ENCODE measurements around the gene LRRC57.

LRRC57 gene

DNA sequence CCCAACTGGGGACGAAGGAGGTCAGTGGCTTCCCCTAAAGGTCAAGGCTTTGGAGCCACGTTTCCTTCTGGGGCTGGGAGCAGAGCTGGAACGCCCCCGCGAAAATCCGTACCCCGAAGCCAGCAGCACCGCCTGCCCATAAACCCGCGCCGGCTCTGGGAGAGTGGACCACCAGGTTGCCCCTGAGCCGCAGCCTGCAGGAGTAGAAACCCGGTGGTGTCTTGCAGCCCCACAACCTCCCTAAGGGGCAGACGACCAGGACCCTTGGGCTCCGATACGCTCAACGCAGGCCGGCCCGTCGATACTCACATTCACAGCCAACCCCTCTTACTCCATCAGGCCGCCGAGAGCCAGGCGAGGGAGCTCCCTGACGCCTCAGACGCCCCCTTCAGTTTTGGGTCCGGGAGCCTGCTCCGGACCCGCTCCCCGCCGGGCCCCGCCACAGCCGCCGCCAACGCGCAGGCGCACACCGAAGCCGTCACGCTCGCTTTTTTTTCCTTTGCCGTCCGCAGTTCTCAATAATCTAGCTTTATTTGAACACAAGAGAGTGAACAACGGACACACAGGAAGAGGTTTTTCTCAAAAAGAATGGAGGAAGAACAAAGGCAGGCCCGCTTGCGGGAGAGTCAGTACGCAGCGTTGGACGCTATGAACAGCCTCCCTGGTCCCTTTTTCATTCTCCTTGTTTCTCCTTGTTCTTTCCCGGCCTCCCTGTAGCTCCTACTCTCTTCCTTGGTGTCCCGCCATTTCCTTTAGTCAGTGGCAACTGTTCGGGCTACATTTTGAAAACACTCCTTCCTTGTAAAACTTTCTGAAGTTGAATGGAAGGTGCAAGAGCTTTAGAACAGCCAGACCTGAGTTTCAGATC is 57.7 kb downstream of the LRRC57 start, which contains the start of gene ZNF106:
Gene ZNF106, minus strand, starts transcription at position 471 of the 868 bp plus-strand sequence. CDS start 18,852 bp downstream, outside the sequence.
- DNase-seq (ENCODE audit: low spot score): peak; percentile 92

DNA sequence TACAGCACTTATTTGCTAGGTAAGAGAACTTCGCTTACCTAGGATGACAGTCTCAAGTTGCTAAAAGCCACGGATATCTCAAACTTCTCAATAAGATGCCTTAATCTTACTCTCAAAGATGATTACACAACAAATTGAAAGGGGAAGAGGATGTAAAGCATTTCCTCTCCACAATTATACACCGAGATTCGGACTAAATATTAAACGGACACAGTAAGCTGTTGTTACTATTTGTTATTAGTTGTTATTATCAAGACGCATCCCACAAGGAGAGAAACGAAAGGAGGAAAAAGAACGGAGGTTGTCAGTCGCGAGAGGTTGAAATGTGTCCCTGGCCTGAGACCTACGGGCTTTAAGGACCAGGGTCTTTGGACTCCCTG is 58.3 kb downstream of the LRRC57 start:
- DNase-seq (ENCODE audit: low spot score): peak; percentile 29
